OCI-LY3 (cell line): ENCODE data around the gene MACO1.

ENCODE experiments used
- H2AFZ ChIP-seq: fragments of 200-600, 300-600 bp; shearing (Covaris generic); 2 replicates; pipeline ENCODE4 v1.6.0; 2014; ENCODE audit warnings: antibody characterized with exemption, low read depth, low read length
- H3K27ac ChIP-seq: fragments of 200-600, 300-600 bp; sonication (generic); 2 replicates; pipeline ENCODE4 v1.5.1; 2014; ENCODE audit warnings: mild to moderate bottlenecking, low read length, moderate library complexity, mixed read lengths
- H3K27me3 ChIP-seq: fragments of 200-600, 300-600 bp; sonication (generic); 2 replicates; pipeline ENCODE4 v1.6.1; 2014; ENCODE audit warnings: low read depth, low read length, mixed read lengths
- H3K36me3 ChIP-seq: fragments of 200-600, 300-600 bp; sonication (generic); replicated peaks from 2 replicates; pipeline ENCODE3; 2014; ENCODE audit warnings: low read depth, low read length, mixed read lengths
- H3K4me1 ChIP-seq: fragments of 300-600, 200-600 bp; sonication (generic); 2 replicates; pipeline ENCODE4 v1.6.1; 2014; ENCODE audit warnings: low read length, mixed read lengths
- H3K4me2 ChIP-seq: fragments of 200-600, 300-600 bp; sonication (generic); 2 replicates; pipeline ENCODE4 v1.6.1; 2014; ENCODE audit warnings: low read length, mixed read lengths
- H3K4me3 ChIP-seq: fragments of 300-600, 200-600 bp; sonication (generic); 2 replicates; pipeline ENCODE4 v1.5.1; 2014; ENCODE audit warnings: antibody characterized with exemption, mild to moderate bottlenecking, low read length, moderate library complexity
- H3K79me2 ChIP-seq: fragments of 300-600, 200-600 bp; shearing (Covaris generic); 2 replicates; pipeline ENCODE4 v1.6.1; 2014; ENCODE audit warnings: mild to moderate bottlenecking, low read length, mixed read lengths
- H3K9ac ChIP-seq: fragments of 300-600, 200-600 bp; shearing (Covaris generic); 2 replicates; pipeline ENCODE4 v1.6.0; 2014; ENCODE audit warnings: mild to moderate bottlenecking, low read length, moderate library complexity
- H3K9me3 ChIP-seq: fragments of 200-600, 300-600 bp; shearing (Covaris generic); 2 replicates; pipeline ENCODE4 v1.6.1; 2014; ENCODE audit warnings: low read length, mixed read lengths; ENCODE audit not compliant: insufficient read depth
- H4K20me1 ChIP-seq: fragments of 200-600, 300-600 bp; sonication (generic); 2 replicates; pipeline ENCODE4 v1.6.1; 2016; ENCODE audit warnings: low read length, mixed read lengths; ENCODE audit not compliant: insufficient read depth
- CTCF ChIP-seq: fragments of 200-600, 300-600 bp; sonication (generic); IDR thresholded peaks from 2 replicates; pipeline ENCODE4 v1.5.1; 2014; ENCODE audit warnings: antibody characterized with exemption, low read length, low read depth
- EZH2phosphoT487 ChIP-seq: fragments of 200-600 bp; shearing (Covaris generic); IDR thresholded peaks from 2 replicates; pipeline ENCODE4 v1.6.1; 2018; ENCODE audit warnings: antibody characterized with exemption, mixed run types, low read depth

The MACO1 gene

GRCh38 chr1:25487628-25488027, 56.9 kb downstream of the MACO1 start:
- Histone ChIP-seq H2AFZ (no peak overlapping the region), H3K4me3 (no peak overlapping the region), H3K79me2 (peaks cover 35% of the 10 kb centered on the region), H3K4me1 (peaks cover 16% of the 10 kb centered on the region), H4K20me1 (no peaks in the 10 kb centered on the region), H3K27me3 (no peaks in the 10 kb centered on the region), H3K36me3 (peaks cover 33% of the 10 kb centered on the region), H3K27ac (no peak overlapping the region), H3K9me3 (no peaks in the 10 kb centered on the region), H3K4me2 (no peak overlapping the region), H3K9ac (no peak overlapping the region)
- TF ChIP-seq EZH2phosphoT487 (no peak), CTCF (peak; percentile 65)

- Histone ChIP-seq H3K27ac (no peak overlapping the region), H3K4me3 (no peak overlapping the region), H3K4me1 (no peaks in the 10 kb centered on the region), H3K9ac (no peak overlapping the region), H3K4me2 (no peak overlapping the region), H3K36me3 (peaks cover 37% of the 10 kb centered on the region), H2AFZ (no peak overlapping the region), H3K27me3 (no peaks in the 10 kb centered on the region), H4K20me1 (no peaks in the 10 kb centered on the region), H3K9me3 (no peaks in the 10 kb centered on the region), H3K79me2 (peaks cover 5% of the 10 kb centered on the region; the same call in 1 of the 2 replicates)
- no peak for TF ChIP-seq CTCF
- TF ChIP-seq EZH2phosphoT487 = no peak
Measured at GRCh38 chr1:25492323-25492722, 61.6 kb downstream of the MACO1 start.

DNA sequence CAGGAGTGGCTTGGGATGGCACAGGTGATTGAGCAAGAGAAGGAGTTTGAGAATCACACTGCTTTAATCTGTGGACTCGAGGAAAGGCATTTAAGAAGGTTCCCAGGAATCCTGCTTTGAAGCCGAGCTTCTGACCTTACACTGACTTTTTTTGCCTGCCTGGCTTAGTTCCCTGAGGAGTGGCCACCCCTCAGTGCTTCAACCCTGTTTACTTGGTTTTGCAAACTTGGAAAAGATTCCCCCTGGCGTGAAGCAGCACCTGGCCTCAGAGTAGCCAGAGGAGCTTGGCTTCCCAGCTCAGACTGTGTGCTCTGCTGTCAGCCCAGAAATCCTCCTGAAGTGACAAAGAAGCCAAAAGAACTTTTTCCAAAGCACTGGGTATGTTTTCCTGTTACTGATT, 64.3 kb downstream of the MACO1 start:
- Histone ChIP-seq H3K36me3 (peaks cover 45% of the 10 kb centered on the region), H3K9me3 (no peaks in the 10 kb centered on the region), H3K27ac (no peak overlapping the region), H3K4me2 (no peak overlapping the region), H3K4me1 (no peaks in the 10 kb centered on the region), H3K27me3 (no peaks in the 10 kb centered on the region), H3K4me3 (no peak overlapping the region), H3K9ac (no peak overlapping the region), H4K20me1 (no peaks in the 10 kb centered on the region), H3K79me2 (no peaks in the 10 kb centered on the region), H2AFZ (no peak overlapping the region)
- no peak for TF ChIP-seq EZH2phosphoT487
- TF ChIP-seq CTCF = no peak

GRCh38 chr1:25500694-25501093, 70.0 kb downstream of the MACO1 start:
- H4K20me1 ChIP-seq = no peaks in the 10 kb centered on the region
- H3K4me2 ChIP-seq = no peak overlapping the region
- no peaks in the 10 kb centered on the region for H3K27me3 ChIP-seq
- no peak overlapping the region for H3K4me3 ChIP-seq
- TF ChIP-seq CTCF (no peak), EZH2phosphoT487 (no peak)
- no peaks in the 10 kb centered on the region for H3K79me2 ChIP-seq
- H3K9me3 ChIP-seq = no peaks in the 10 kb centered on the region
- H3K4me1 ChIP-seq = no peaks in the 10 kb centered on the region
- no peak overlapping the region for H2AFZ ChIP-seq
- H3K27ac ChIP-seq = no peak overlapping the region
- H3K36me3 ChIP-seq = peaks cover 27% of the 10 kb centered on the region
- no peak overlapping the region for H3K9ac ChIP-seq
